Keratinocyte (primary cell): ENCODE results near the gene STPG2. TPM values are rescaled to one million over a fixed set of nuclear protein-coding genes. Genes with fewer than 3 reads are reported as not detected.

Experiments
- DNase-seq: peaks from one replicate; pipeline ENCODE4 v3.0.0-alpha.2; 2011; ENCODE audit warnings: low read depth, missing footprints, low spot score
- FAIRE-seq: peaks from 2 replicates; lab custom pipeline; 2011; peaks lifted over from hg19 to GRCh38; lab: Jason Lieb, UNC
- H2AFZ ChIP-seq: 2 replicates; pipeline ENCODE4 v1.6.0; 2012; ENCODE audit warnings: low read length, control low read depth, inconsistent platforms; ENCODE audit not compliant: control insufficient read depth
- H3K27ac ChIP-seq: 2 replicates; pipeline ENCODE4 v1.5.1; 2011; ENCODE audit warnings: low read length; ENCODE audit not compliant: control insufficient read depth, insufficient read depth
- H3K27me3 ChIP-seq: 3 replicates; pipeline ENCODE4 v1.6.0; 2011; ENCODE audit warnings: low read length; ENCODE audit not compliant: control insufficient read depth, insufficient read depth; ENCODE audit errors: extremely low read depth
- H3K36me3 ChIP-seq, 2 experiments: 2 replicates in 1 of 2; 3 replicates in 1 of 2; pipeline ENCODE4 v1.5.1; 2011; ENCODE audit warnings: low read length in 2 of 2, mild to moderate bottlenecking in 1 of 2; ENCODE audit not compliant: control insufficient read depth in 2 of 2, insufficient read depth in 2 of 2; ENCODE audit errors: extremely low read depth in 1 of 2
- H3K4me1 ChIP-seq: 3 replicates; pipeline ENCODE4 v1.5.1; 2011; ENCODE audit warnings: low read length; ENCODE audit not compliant: control insufficient read depth, insufficient read depth; ENCODE audit errors: extremely low read depth
- H3K4me2 ChIP-seq: 3 replicates; pipeline ENCODE4 v1.6.0; 2011; ENCODE audit warnings: low read depth, low read length; ENCODE audit not compliant: control insufficient read depth, insufficient read depth; ENCODE audit errors: extremely low read depth
- H3K4me3 ChIP-seq, 3 experiments: fragments of 200-600 bp in 1 of 3; sonication (generic) in 1 of 3; 2 replicates in 2 of 3; 3 replicates in 1 of 3; pipeline ENCODE4 v1.5.1; 2011 to 2016; ENCODE audit warnings: low read length in 3 of 3, mild to moderate bottlenecking in 3 of 3, control low read depth in 2 of 3, inconsistent platforms in 1 of 3, low read depth in 1 of 3, mixed read lengths in 1 of 3, mixed run types in 1 of 3, moderate library complexity in 1 of 3; ENCODE audit not compliant: control insufficient read depth in 2 of 3, insufficient read depth in 2 of 3; ENCODE audit errors: extremely low read depth in 1 of 3
- H3K79me2 ChIP-seq: 2 replicates; pipeline ENCODE4 v1.6.0; 2012; ENCODE audit warnings: low read length; ENCODE audit not compliant: control insufficient read depth, insufficient read depth
- H3K9ac ChIP-seq: 3 replicates; pipeline ENCODE4 v1.6.0; 2011; ENCODE audit warnings: low read length; ENCODE audit not compliant: control insufficient read depth, insufficient read depth; ENCODE audit errors: extremely low read depth
- H3K9me1 ChIP-seq: 3 replicates; pipeline ENCODE4 v1.6.0; 2011; ENCODE audit warnings: low read length; ENCODE audit not compliant: control insufficient read depth, insufficient read depth; ENCODE audit errors: extremely low read depth
- H3K9me3 ChIP-seq: 2 replicates; pipeline ENCODE4 v1.5.1; 2012; ENCODE audit warnings: low read depth, low read length; ENCODE audit not compliant: control insufficient read depth
- H4K20me1 ChIP-seq: 3 replicates; pipeline ENCODE4 v1.6.0; 2011; ENCODE audit warnings: low read length; ENCODE audit not compliant: control insufficient read depth, insufficient read depth; ENCODE audit errors: extremely low read depth
- CTCF ChIP-seq, 3 experiments: IDR thresholded peaks in 1 of 3; conservative IDR thresholded peaks in 1 of 3; optimal IDR thresholded peaks in 1 of 3; 2 replicates in 2 of 3; 3 replicates in 1 of 3; pipeline versions ENCODE3 to v1.5.1; 2011; ENCODE audit warnings: low read length in 3 of 3, mild to moderate bottlenecking in 3 of 3, moderate library complexity in 2 of 3, control low read depth in 1 of 3, inconsistent platforms in 1 of 3; ENCODE audit not compliant: insufficient read depth in 2 of 3; ENCODE audit errors: extremely low read depth in 1 of 3
- EZH2 ChIP-seq: IDR thresholded peaks from one replicate; pipeline ENCODE4 v1.6.1; 2012; ENCODE audit warnings: inconsistent platforms, mild to moderate bottlenecking, low read length, moderate library complexity
- dilution Hi-C: fragments of 300-500 bp; cut with MboI; formaldehyde crosslinking; loops from one replicate; pipeline ENCODE4 v1.7.0; 2020; ENCODE audit warnings: low sequenced_read_pairs; ENCODE audit not compliant: extremely low pct_ligation_motif_present
- polyA plus RNA-seq, 5 experiments: library from polyadenylated mRNA; depleted of rRNA in 3 of 5; stranded (reverse) in 3 of 5; stranded (forward) in 1 of 5; unstranded in 1 of 5; fragments of >200 nt; gene quantifications; 1 replicate in 1 of 5; 2 replicates in 3 of 5; 3 replicates in 1 of 5; pipeline versions ENCODE4 v1.2.1 to v1.2.3, GENCODE V29; 2011 to 2012; ENCODE audit warnings: missing spikeins in 2 of 5, low read depth in 1 of 5, low replicate concordance in 1 of 5

The STPG2 gene
- polyA plus RNA-seq, 1 donor (not counting 4 experiments of a cell fraction or from before 2014, with no cell fraction given) = 0.07 TPM

DNA sequence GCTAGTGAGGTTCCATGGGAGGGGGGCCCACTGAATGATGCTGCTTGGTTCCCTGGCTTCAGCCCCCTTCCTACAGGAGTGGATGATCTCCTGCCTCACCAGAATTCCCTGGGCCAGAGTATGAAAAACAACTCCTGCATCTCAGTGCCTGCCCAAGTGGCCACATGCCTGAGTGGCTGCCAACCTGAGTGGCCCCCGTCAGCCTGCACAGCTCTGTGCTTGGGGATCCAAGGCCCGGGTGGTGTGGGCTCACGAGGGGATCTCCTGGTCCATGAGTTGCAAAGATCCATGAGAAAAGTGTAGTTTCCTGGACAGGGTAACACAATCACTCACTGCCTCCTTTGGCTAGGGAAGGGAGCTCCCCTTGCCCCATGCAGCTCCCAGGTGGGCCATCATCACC lies 17.1 kb downstream of the STPG2 start:
- no peak overlapping the region for H3K4me2 ChIP-seq
- H3K9me1 ChIP-seq = no peaks in the 10 kb centered on the region
- DNase-seq = no peak
- H3K36me3 ChIP-seq = no peaks in the 10 kb centered on the region
- H3K79me2 ChIP-seq = no peaks in the 10 kb centered on the region
- no peak overlapping the region for H3K27ac ChIP-seq
- no peak overlapping the region for H3K9ac ChIP-seq
- dilution Hi-C loops = no loop called here
- no peak for FAIRE-seq
- no peaks in the 10 kb centered on the region for H3K9me3 ChIP-seq
- H4K20me1 ChIP-seq = no peaks in the 10 kb centered on the region
- H3K27me3 ChIP-seq = no peaks in the 10 kb centered on the region
- no peak overlapping the region for H3K4me3 ChIP-seq
- no peak overlapping the region for H2AFZ ChIP-seq
- no peak for TF ChIP-seq EZH2
- no peak for TF ChIP-seq CTCF (optimal IDR thresholded peaks at IDR 0.05 in 1 of 3, IDR thresholded peaks at IDR 0.05 in 1 of 3, conservative IDR thresholded peaks at IDR 0.05 in 1 of 3; ENCODE audit: extremely low read depth in 1 of 3, insufficient read depth in 2 of 3, low read length in 3 of 3)
- H3K4me1 ChIP-seq = no peaks in the 10 kb centered on the region

DNA sequence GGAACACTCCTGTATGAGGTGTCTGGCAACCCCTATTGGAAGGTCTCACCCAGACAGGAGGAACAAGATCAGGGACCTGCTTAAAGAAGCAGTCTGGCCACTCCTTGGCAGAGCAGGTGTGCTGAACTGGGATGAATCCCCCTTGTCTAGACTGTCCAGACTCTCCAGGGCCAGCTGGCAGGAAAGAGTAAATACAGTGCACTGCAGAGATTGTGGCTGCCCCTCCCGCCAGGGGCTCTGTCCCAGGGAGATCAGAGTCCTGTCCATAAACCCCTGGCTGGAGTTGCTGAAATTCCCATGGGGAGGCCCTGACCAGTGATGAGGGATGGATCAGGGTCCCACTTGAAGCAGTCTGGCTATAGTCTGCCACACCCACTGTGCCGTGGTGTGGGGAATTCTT lies 17.7 kb downstream of the STPG2 start:
- FAIRE-seq (no peak), DNase-seq (no peak)
- Histone ChIP-seq H2AFZ (no peak overlapping the region), H3K36me3 (no peaks in the 10 kb centered on the region), H3K27ac (no peak overlapping the region), H3K9me3 (no peaks in the 10 kb centered on the region), H3K9ac (no peak overlapping the region), H3K4me3 (no peak overlapping the region), H4K20me1 (no peaks in the 10 kb centered on the region), H3K4me2 (no peak overlapping the region), H3K4me1 (no peaks in the 10 kb centered on the region), H3K79me2 (no peaks in the 10 kb centered on the region), H3K9me1 (no peaks in the 10 kb centered on the region), H3K27me3 (no peaks in the 10 kb centered on the region)
- TF ChIP-seq CTCF (optimal IDR thresholded peaks at IDR 0.05 in 1 of 3, IDR thresholded peaks at IDR 0.05 in 1 of 3, conservative IDR thresholded peaks at IDR 0.05 in 1 of 3; ENCODE audit: extremely low read depth in 1 of 3, insufficient read depth in 2 of 3, low read length in 3 of 3) = no peak
- no peak for TF ChIP-seq EZH2
- dilution Hi-C loops = no loop called here
